Right cardiac atrium (tissue), 5 donors: ENCODE results near the gene MYO9B. TPM values are rescaled to one million over a fixed set of nuclear protein-coding genes. Genes with fewer than 3 reads are reported as not detected.
"Not testable (repeated sequence)": the region's sequence is repeated elsewhere in the genome, so short reads cannot be mapped to it uniquely, and the experiment has no call there.

Experiments used
- ATAC-seq, 2 donors: fragments of 200-7000 bp; cut with Tn5 transposase; one replicate each; pipeline versions ENCODE4 v1.8.0 to v1.9.1; 2020; ENCODE audit warnings: moderate library complexity in 2 of 2, mild to moderate bottlenecking in 1 of 2
- DNase-seq, 3 donors: peaks; one replicate each; pipeline ENCODE4 v3.0.0-alpha.2; 2020
- H3K27ac ChIP-seq: one replicate; pipeline ENCODE4 v1.5.1; 2013; ENCODE audit warnings: mild to moderate bottlenecking, low read length, control low read depth, moderate library complexity
- H3K27me3 ChIP-seq: one replicate; pipeline ENCODE4 v1.6.1; 2013; ENCODE audit not compliant: control insufficient read depth, insufficient read depth
- H3K4me1 ChIP-seq: one replicate; pipeline ENCODE4 v1.6.1; 2013; ENCODE audit warnings: low read length; ENCODE audit not compliant: control insufficient read depth, insufficient read depth
- H3K4me3 ChIP-seq: one replicate; pipeline ENCODE4 v1.5.1; 2013; ENCODE audit warnings: low read length, control low read depth
- H3K9me3 ChIP-seq: one replicate; pipeline ENCODE4 v1.6.1; 2013; ENCODE audit warnings: low read length; ENCODE audit not compliant: control insufficient read depth
- WGBS: extraction: QIAGEN DNeasy Blood & Tissue Kit; methylation state at CpG from one replicate; pipeline ENCODE4 v1.1.7; 2013; 5-methylcytosine and 5-hydroxymethylcytosine counted together
- intact Hi-C, 4 donors: fragments of 100-400 bp; cut with DNase I; formaldehyde crosslinking; loops; one replicate each; pipeline versions ENCODE4 v1.11.0 to v1.14.0; 2022 to 2023
- polyA plus RNA-seq: library from polyadenylated mRNA; stranded (reverse); fragments of 200-250 nt; gene quantifications from one replicate; pipeline ENCODE4 v1.2.3, GENCODE V29; 2013
- total RNA-seq, 4 donors: library from RNA; stranded (reverse); fragmentation: NEBNext Ultra II Directional; extraction: Animal tissue kit (Norgen Biotek cat#: 25700); gene quantifications; one replicate each; pipeline ENCODE4 v1.2.1, GENCODE V29; 2021
- donor health status: healthy with polysubstance abuse.
- donor health status: DM: no; HTN: yes; CAD: no.
- donor health status: DM: no; HTN: no; CAD: no.
- donor health status: DM: no; HTN: yes; CAD: no; lungs with severe emphysema.
- donor health status: DM: yes; HTN: yes; CAD: no.

The MYO9B gene
- total and polyA plus RNA-seq, 5 donors: 30.0 to 42.1 (median 35.8) TPM

DNA sequence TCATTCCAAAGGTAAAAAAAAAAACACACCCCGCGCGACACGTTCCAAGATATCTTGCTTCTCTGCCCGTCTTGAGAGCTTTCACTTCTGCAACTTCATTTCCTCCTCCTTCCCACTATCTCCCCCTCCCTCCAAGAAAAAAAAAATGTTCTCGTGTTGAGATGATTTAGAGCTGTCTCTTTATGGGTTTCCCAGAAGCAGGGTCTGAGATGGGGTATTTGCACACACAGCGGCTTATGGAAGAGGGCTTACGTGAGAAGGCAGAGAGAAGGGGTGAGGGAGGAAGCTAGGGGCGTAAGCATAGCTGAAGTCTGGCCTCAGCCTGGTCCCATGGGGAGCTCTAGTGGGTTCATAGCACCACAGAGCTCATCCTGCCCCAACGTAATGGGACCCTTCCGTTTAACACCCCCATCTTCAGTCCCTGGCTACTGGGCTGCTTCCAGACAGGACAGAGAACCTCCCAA, 108.3 kb downstream of the MYO9B start:
- no peak overlapping the region for H3K4me3 ChIP-seq
- WGBS: 77% methylated on average over 11 of the region's 11 CpGs
- no peaks in the 10 kb centered on the region for H3K4me1 ChIP-seq
- no peak overlapping the region for H3K27ac ChIP-seq
- intact Hi-C loops: no loop called here
- no peak for DNase-seq
- no peaks in the 10 kb centered on the region for H3K9me3 ChIP-seq
- H3K27me3 ChIP-seq: no peaks in the 10 kb centered on the region
- ATAC-seq: no peak

DNA sequence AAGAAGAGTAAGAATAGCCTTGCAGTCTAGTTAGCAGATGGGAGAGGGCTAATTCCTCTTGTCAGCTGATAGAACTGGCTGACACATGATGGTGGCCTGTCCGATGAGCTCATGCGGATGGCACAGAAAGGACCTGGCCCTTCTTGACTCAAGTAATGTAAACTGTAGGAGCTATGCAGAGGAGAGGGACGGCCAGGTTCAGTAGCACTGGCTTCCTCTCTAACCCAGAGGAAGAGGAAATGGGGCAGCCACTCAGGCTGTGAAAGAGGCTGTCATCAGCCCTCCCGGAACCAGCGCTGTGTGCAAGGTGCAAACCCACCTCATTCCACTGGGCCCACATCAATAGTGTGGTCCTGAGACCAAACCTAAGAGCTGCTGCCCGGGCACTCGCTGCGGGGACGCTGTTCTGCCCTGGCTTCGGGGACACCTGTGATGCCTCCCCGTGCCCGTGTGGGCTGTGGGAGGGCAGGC, 108.8 kb downstream of the MYO9B start:
- Histone ChIP-seq H3K4me1 (no peaks in the 10 kb centered on the region), H3K27me3 (no peaks in the 10 kb centered on the region), H3K27ac (no peak overlapping the region), H3K4me3 (no peak overlapping the region), H3K9me3 (no peaks in the 10 kb centered on the region)
- intact Hi-C loops: no loop called here
- 87% methylated on average over 12 of the region's 12 CpGs for WGBS
- no peak for DNase-seq
- peak in 1 of 2 donors; percentile 42 for ATAC-seq

DNA sequence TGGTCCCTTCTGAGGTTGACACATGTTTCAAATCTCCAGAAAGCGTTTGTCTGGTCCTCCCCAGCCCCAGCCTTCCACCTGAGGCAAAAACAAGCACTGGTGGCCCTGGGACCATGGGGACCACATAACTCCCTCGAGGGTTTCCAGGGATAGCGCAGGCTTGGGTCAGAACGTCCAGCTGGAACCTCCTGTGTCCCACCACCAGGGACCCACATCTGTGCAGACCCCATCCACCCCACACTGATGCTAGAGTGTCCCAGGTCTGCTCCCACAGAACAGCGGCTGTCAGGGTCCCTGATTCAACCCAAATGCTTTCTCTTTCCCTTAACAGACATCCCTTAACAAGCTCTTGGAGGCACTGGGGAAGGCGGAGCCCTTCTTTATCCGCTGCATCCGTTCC, 110.0 kb downstream of the MYO9B start:
- Histone ChIP-seq H3K27ac (no peak overlapping the region), H3K4me1 (no peaks in the 10 kb centered on the region), H3K9me3 (no peaks in the 10 kb centered on the region), H3K4me3 (no peak overlapping the region), H3K27me3 (no peaks in the 10 kb centered on the region)
- DNase-seq: no peak
- WGBS: 91% methylated on average over 8 of the region's 8 CpGs
- no peak for ATAC-seq
- intact Hi-C loops: loop anchor here in 1 of 4 donors (5.0 kb wide), 1 partner anchor 378 kb away; no protein-coding TSS in a partner anchor

DNA sequence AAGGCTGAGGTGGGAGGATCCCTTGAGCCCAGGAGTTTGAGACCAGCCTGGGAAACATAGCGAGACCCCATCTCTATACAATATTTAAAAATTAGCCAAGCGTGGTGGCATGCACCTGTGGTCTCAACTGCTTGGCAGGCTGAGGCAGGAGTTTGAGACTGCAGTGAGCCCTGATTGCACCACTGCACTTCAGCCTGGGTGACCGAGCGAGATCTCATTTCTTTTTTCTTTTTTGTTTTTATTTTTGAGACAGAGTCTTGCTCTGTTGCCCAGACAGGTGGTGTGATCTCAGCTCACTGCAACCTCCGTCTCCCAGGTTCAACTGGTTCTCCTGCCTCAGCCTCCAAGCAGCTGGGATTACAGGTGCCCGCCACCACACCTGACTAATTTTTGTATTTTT, 116.2 kb downstream of the MYO9B start:
- ATAC-seq, H3K4me1 ChIP-seq, DNase-seq, H3K4me3 ChIP-seq, H3K27me3 ChIP-seq, H3K27ac ChIP-seq, intact Hi-C loops, H3K9me3 ChIP-seq: not testable (repeated sequence)
- 89% methylated on average over 6 of the region's 6 CpGs for WGBS

DNA sequence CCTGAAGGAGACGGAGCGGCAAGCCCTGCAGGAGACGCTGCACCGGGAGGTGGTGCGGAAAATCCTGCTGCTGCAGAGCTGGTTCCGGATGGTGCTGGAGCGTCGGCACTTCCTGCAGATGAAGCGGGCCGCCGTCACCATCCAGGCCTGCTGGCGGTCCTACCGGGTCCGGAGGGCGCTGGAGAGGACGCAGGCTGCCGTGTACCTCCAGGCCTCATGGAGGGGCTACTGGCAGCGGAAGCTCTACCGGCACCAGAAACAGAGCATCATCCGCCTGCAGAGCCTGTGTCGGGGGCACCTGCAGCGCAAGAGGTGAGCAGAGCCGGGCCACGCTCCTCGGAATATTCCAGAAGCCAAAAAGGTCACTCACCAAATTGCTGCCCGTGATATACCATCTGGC, 117.2 kb downstream of the MYO9B start:
- Histone ChIP-seq H3K9me3 (no peaks in the 10 kb centered on the region), H3K4me1 (no peaks in the 10 kb centered on the region), H3K4me3 (no peak overlapping the region), H3K27ac (no peak overlapping the region), H3K27me3 (no peaks in the 10 kb centered on the region)
- WGBS: 97% methylated on average over 26 of the region's 26 CpGs
- no peak for DNase-seq
- no peak for ATAC-seq
- intact Hi-C loops: no loop called here

DNA sequence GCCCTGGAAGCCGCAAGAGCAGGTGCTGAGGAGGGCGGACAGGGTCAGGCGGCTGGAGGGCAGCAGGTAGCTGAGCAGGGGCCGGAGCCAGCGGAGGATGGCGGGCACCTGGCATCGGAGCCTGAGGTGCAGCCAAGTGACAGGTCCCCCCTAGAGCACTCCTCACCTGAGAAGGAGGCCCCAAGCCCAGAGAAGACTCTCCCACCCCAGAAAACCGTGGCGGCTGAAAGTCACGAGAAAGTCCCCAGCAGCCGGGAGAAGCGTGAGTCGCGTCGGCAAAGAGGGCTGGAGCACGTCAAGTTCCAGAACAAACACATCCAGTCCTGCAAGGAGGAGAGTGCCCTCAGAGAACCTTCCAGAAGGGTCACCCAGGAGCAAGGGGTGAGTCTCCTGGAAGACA, 119.0 kb downstream of the MYO9B start:
- no peaks in the 10 kb centered on the region for H3K4me1 ChIP-seq
- H3K27ac ChIP-seq: no peak overlapping the region
- H3K4me3 ChIP-seq: no peak overlapping the region
- no peaks in the 10 kb centered on the region for H3K27me3 ChIP-seq
- no peaks in the 10 kb centered on the region for H3K9me3 ChIP-seq
- 94% methylated on average over 16 of the region's 16 CpGs for WGBS
- intact Hi-C loops: no loop called here
- ATAC-seq (no peak), DNase-seq (no peak)

DNA sequence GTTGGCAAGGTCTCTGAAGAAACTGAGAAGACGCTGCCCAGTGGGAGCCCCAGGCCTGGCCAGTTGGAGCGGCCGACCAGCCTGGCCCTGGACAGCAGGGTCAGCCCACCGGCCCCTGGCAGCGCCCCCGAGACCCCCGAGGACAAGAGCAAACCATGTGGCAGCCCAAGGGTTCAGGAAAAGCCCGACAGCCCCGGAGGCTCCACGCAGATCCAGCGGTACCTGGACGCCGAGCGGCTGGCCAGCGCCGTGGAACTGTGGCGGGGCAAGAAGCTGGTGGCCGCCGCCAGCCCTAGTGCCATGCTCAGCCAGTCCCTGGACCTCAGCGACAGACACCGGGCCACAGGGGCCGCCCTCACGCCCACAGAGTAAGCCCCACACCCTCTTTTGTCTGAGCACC, 119.5 kb downstream of the MYO9B start:
- no peaks in the 10 kb centered on the region for H3K27me3 ChIP-seq
- no peaks in the 10 kb centered on the region for H3K9me3 ChIP-seq
- no peak overlapping the region for H3K4me3 ChIP-seq
- ATAC-seq: no peak
- no peaks in the 10 kb centered on the region for H3K4me1 ChIP-seq
- WGBS: 95% methylated on average over 23 of the region's 23 CpGs
- no peak overlapping the region for H3K27ac ChIP-seq
- no peak for DNase-seq
- intact Hi-C loops: no loop called here

DNA sequence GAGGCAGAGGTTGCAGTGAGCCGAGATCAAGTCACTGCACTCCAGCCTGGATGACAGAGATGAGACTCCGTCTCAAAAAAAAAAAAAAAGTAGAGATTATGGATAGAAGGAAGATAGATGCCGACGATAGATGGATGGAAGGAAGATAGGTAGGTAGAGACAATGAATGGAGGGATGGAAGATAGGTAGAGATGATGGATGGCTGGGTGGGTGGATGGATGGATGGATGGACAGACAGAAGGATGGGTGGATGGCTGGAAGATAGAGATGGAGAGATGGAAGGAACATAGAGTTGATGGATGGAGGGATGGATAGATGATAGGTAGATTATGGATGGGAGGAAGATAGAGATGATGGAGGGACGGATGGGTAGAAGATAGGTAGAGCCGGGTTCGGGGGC, 121.0 kb downstream of the MYO9B start:
- no peaks in the 10 kb centered on the region for H3K9me3 ChIP-seq
- H3K4me1 ChIP-seq: no peaks in the 10 kb centered on the region
- H3K27me3 ChIP-seq: no peaks in the 10 kb centered on the region
- intact Hi-C loops: no loop called here
- no peak for DNase-seq
- H3K4me3 ChIP-seq: no peak overlapping the region
- 97% methylated on average over 7 of the region's 7 CpGs for WGBS
- H3K27ac ChIP-seq: no peak overlapping the region
- no peak for ATAC-seq

DNA sequence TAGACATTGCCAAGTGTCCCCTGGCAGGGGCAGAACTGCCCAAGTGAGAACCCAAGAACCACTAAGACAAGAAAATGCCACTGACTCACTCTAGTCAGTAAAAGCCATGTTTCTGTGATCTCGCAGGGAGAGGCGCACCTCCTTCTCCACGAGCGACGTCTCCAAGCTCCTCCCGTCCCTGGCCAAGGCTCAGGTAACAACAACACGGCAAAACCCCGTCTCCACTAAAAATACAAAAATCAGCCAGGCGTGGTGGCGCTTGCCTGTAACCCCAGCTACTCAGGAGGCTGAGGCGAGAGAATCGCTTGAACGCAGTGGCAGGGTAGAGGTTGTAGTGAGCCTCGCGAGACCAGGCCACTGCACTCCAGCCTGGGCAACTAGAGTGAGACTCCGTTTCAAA, 122.1 kb downstream of the MYO9B start:
- no peaks in the 10 kb centered on the region for H3K9me3 ChIP-seq
- H3K27me3 ChIP-seq: no peaks in the 10 kb centered on the region
- H3K4me1 ChIP-seq: no peaks in the 10 kb centered on the region
- H3K27ac ChIP-seq: no peak overlapping the region
- WGBS: 94% methylated on average over 16 of the region's 16 CpGs
- no peak for DNase-seq
- H3K4me3 ChIP-seq: no peak overlapping the region
- intact Hi-C loops: no loop called here
- ATAC-seq: no peak

DNA sequence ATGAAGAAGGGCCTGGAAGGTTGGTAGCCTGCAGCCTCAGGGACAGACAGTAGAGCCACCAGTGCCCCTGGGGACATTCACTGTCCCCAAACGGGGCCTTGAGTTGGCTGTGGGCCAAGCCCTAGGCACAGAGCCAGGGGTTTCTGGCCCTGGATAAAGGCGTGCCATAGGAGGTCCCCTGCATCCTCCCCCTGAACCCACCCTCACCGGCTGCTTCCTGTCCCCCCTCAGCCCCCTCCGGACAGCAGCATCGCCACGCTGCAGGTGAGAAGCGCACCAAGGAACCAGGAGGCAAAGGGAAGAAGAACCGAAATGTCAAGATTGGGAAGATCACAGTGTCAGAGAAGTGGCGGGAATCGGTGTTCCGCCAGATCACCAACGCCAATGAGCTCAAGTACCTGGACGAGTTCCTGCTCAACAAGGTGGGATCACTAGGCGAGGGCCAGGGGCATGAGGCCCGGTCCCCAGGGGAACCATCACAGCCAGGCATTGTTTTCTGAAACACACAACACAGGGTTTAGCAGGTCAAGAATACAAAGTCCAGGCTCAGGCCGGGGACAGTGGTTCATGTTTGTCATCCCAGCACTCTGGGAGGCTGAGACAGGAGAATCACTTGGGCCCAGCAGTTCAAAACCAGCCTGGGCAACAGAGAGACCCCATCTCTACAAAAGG, 125.0 kb downstream of the MYO9B start:
- 69% methylated on average over 16 of the region's 16 CpGs for WGBS
- H3K4me3 ChIP-seq: no peak overlapping the region
- DNase-seq (no peak), ATAC-seq (no peak)
- no peaks in the 10 kb centered on the region for H3K9me3 ChIP-seq
- intact Hi-C loops: no loop called here
- no peak overlapping the region for H3K27ac ChIP-seq
- no peaks in the 10 kb centered on the region for H3K27me3 ChIP-seq
- H3K4me1 ChIP-seq: no peaks in the 10 kb centered on the region

DNA sequence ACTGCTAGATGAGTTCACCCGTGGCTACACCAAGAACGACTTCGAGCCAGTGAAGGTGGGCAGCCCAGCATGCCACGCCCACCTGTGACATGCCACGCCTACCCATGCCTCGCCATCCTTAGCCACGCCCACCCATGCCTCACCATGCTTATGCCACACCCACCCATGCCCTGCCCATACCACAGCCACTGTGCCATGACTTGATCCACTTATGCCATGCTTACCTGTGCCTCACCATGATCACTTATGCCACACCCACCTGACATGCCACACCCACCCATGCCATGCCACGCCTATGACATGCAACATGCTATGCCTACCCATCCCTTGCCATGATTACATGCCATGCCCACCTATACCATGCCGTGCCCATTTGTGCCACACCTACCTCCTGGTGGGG, 126.7 kb downstream of the MYO9B start:
- H3K4me3 ChIP-seq: no peak overlapping the region
- H3K27ac ChIP-seq: no peak overlapping the region
- intact Hi-C loops: no loop called here
- H3K27me3 ChIP-seq: no peaks in the 10 kb centered on the region
- no peaks in the 10 kb centered on the region for H3K4me1 ChIP-seq
- H3K9me3 ChIP-seq: no peaks in the 10 kb centered on the region
- WGBS: 86% methylated on average over 9 of the region's 9 CpGs
- DNase-seq: no peak
- no peak for ATAC-seq

DNA sequence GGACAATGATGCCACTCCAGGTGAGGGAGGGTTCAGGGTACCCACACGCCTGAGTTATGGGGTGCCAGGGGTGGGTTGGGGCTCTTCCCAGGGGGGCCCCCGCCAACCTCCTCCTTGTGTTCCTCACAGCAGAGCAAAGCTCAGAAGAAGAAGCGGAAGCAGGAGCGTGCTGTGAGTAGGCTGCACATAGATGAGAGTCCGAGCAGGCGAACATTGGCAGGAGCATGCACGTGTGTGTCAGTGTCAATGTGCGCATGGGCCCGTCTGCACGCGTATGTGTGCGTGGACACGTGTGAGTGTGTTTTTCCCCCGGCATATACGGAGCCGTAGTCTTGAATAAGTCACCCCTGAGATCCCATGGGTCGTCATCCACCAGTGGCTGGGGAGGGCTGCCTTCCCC, 127.1 kb downstream of the MYO9B start:
- DNase-seq (no peak), ATAC-seq (no peak)
- no peak overlapping the region for H3K27ac ChIP-seq
- no peaks in the 10 kb centered on the region for H3K4me1 ChIP-seq
- H3K27me3 ChIP-seq: no peaks in the 10 kb centered on the region
- no peak overlapping the region for H3K4me3 ChIP-seq
- 92% methylated on average over 17 of the region's 17 CpGs for WGBS
- intact Hi-C loops: no loop called here
- H3K9me3 ChIP-seq: no peaks in the 10 kb centered on the region
